ENCODE measurements around the gene TMEM39A. TPM values are rescaled to one million over a fixed set of nuclear protein-coding genes. Genes with fewer than 3 reads are reported as not detected.

Gene TMEM39A
- total RNA-seq, 4 donors from 2014 or later = 48.1 to 84.1 (median 59.8) TPM

DNA sequence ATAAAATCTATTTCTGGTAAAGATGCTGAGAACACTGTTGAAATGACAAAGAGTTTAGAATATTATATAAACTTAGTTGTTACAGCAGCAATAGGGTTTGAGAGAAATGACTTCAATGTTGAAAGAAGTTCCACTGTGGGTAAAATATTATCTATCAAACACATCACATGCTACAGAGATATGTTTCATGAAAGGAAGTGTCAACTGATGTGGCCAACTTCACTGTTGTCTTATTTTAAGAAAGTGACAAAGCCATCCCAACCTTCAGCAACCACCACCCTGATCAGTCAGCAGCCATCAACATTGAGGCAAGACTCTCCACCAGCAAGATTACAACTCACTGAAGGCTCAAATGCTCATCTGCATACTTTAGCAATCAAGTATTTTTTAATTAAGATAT lies 20.2 kb downstream of the TMEM39A start:
- peaks cover 33 to 42% of the 10 kb centered on the region in 2 donors for H3K36me3 ChIP-seq
- no peak for DNase-seq
- intact Hi-C loops (cut with DNase I) = no loop called here
- H3K4me3 ChIP-seq (replicated peaks in 1 of 3) = no peak overlapping the region
- no peaks in the 10 kb centered on the region for H3K9me3 ChIP-seq
- TF ChIP-seq POLR2A (IDR thresholded peaks at IDR 0.05) = no peak
- TF ChIP-seq, protein P1, sequence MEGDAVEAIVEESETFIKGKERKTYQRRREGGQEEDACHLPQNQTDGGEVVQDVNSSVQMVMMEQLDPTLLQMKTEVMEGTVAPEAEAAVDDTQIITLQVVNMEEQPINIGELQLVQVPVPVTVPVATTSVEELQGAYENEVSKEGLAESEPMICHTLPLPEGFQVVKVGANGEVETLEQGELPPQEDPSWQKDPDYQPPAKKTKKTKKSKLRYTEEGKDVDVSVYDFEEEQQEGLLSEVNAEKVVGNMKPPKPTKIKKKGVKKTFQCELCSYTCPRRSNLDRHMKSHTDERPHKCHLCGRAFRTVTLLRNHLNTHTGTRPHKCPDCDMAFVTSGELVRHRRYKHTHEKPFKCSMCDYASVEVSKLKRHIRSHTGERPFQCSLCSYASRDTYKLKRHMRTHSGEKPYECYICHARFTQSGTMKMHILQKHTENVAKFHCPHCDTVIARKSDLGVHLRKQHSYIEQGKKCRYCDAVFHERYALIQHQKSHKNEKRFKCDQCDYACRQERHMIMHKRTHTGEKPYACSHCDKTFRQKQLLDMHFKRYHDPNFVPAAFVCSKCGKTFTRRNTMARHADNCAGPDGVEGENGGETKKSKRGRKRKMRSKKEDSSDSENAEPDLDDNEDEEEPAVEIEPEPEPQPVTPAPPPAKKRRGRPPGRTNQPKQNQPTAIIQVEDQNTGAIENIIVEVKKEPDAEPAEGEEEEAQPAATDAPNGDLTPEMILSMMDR (IDR thresholded peaks at IDR 0.05) = no peak
- no peaks in the 10 kb centered on the region for H3K27me3 ChIP-seq
- no peak overlapping the region for H3K27ac ChIP-seq
- no peaks in the 10 kb centered on the region for H3K4me1 ChIP-seq

DNA sequence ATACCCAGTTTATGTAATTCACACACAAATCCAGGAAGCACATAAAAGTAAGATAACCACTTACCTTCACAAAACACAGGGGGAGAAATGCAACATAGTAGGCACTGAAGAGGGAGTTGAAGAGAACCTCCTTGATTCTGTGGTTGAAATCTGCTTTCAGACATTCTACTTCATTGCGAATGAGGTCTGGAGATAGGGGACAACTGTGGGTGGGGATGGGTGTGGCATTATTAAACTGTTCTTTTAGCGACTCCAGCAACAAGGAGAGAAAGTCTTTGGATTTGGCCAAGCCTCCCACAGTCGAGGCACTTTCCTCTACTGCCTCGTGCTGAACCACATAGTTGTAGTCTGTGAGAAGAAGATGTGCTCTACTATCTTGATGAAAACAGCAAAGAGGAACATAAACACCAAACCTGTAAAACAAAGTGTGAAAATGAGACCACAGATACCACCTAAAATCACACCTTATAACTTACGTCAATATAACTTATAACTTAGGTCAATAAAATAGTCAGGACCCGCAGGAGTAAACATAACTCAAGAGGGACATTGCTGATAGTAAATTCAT lies 25.6 kb downstream of the TMEM39A start:
- Histone ChIP-seq H3K36me3 (peaks cover 32% of the 10 kb centered on the region in 2 donors), H3K4me1 (no peaks in the 10 kb centered on the region), H3K27ac (no peak overlapping the region), H3K27me3 (no peaks in the 10 kb centered on the region), H3K9me3 (no peaks in the 10 kb centered on the region), H3K4me3 (replicated peaks in 1 of 3) (no peak overlapping the region)
- 91 to 94% methylated on average over 6 of the region's 6 CpGs for WGBS, 2 donors
- TF ChIP-seq, protein P1 (IDR thresholded peaks at IDR 0.05) = no peak
- no peak for TF ChIP-seq POLR2A (IDR thresholded peaks at IDR 0.05)
- no peak for DNase-seq
- intact Hi-C loops (cut with DNase I) = no loop called here

DNA sequence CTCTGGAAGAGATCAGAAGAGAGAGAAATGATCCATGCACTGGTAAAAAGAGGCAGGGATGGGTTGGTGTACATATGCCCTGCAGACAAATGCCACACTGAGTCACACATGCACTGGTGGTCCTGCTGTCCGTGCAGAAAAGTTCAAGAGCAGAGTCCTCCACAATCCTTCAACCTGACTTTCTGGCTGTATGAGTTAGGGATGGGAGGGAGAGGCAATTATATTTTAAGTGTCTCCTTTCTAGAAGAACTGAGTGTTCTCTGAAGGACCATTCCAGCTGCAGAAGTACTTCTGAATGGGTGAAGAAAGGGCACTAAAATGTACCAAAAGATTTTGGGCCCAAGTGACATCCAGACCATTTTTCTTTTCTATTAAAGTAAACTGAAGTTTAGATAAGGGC lies 26.4 kb downstream of the TMEM39A start:
- DNase-seq = no peak
- peaks cover 27 to 28% of the 10 kb centered on the region in 2 donors for H3K36me3 ChIP-seq
- no peaks in the 10 kb centered on the region for H3K4me1 ChIP-seq
- intact Hi-C loops (cut with DNase I) = no loop called here
- H3K27ac ChIP-seq = no peak overlapping the region
- H3K4me3 ChIP-seq (replicated peaks in 1 of 3) = no peak overlapping the region
- 84 to 92% methylated on average over 1 of the region's 1 CpG for WGBS, 2 donors
- H3K27me3 ChIP-seq = no peaks in the 10 kb centered on the region
- TF ChIP-seq, protein P1 (IDR thresholded peaks at IDR 0.05) = no peak
- no peak for TF ChIP-seq POLR2A (IDR thresholded peaks at IDR 0.05)
- no peaks in the 10 kb centered on the region for H3K9me3 ChIP-seq

DNA sequence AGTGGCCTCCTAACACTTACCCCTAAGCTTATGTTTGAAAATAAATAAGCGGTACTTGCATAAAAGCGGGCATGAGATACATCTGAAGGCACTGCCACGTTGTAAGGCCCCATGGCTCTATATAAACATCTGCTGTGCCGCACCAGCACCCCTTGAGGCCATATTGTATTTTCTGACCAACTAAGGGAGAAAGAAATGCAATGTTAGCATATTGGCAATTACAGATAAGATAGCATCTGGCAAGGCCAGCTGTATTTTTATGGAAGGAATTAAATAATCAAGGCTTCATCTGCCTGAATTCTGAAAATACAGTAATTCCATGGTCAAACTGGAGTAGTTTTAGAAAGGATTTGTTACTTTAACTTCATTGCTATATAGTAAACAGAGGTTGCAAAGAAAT lies 28.7 kb downstream of the TMEM39A start:
- 91 to 92% methylated on average over 4 of the region's 4 CpGs for WGBS, 2 donors
- Histone ChIP-seq H3K27ac (no peak overlapping the region), H3K4me1 (no peaks in the 10 kb centered on the region), H3K27me3 (no peaks in the 10 kb centered on the region), H3K36me3 (peaks cover 43 to 48% of the 10 kb centered on the region in 2 donors), H3K4me3 (replicated peaks in 1 of 3) (no peak overlapping the region), H3K9me3 (no peaks in the 10 kb centered on the region)
- intact Hi-C loops (cut with DNase I) = no loop called here
- TF ChIP-seq POLR2A (IDR thresholded peaks at IDR 0.05) = no peak
- TF ChIP-seq, protein P1 (IDR thresholded peaks at IDR 0.05) = no peak
- DNase-seq = no peak

DNA sequence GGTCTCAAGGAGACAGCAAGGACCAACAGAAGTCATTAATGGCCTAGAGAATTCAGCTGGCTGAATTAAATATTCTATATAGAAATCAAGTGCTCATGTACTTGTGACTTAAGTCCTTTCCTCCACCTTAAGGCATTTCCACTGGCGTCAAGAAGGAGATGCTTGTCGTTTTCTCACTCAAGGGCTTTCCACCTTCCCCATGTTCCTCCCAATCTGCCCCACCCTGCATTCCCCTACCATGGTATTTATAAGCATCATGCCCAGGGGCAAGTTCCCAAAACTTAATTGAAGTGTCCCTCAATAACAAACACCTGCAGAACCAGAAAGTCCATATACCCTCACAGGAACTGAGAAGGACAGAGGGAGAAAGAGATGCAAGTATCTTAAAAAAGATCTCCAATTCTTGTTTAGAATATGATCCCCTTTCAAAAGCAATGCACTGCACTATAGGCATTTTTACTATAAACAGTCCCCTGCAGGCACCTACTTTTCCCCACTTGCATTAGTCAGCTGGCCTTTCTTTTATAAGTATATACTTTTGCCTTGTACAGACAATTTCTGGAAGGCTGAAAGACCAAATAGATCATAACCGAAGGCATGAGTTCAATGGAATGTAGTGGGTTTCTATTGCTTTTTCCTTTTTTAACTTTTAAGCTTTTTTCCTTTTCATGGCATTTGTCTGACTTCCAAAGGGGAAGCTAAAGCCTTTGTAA lies 29.6 kb downstream of the TMEM39A start:
- H3K4me1 ChIP-seq = no peaks in the 10 kb centered on the region
- 86 to 91% methylated on average over 3 of the region's 3 CpGs for WGBS, 2 donors
- TF ChIP-seq POLR2A (IDR thresholded peaks at IDR 0.05) = no peak
- TF ChIP-seq, protein P1 (IDR thresholded peaks at IDR 0.05) = no peak
- intact Hi-C loops (cut with DNase I) = no loop called here
- H3K27ac ChIP-seq = no peak overlapping the region
- H3K9me3 ChIP-seq = no peaks in the 10 kb centered on the region
- H3K27me3 ChIP-seq = no peaks in the 10 kb centered on the region
- DNase-seq = no peak
- H3K4me3 ChIP-seq (replicated peaks in 1 of 3) = no peak overlapping the region
- peaks cover 45 to 55% of the 10 kb centered on the region in 2 donors for H3K36me3 ChIP-seq

Data from thyroid gland (tissue), 4 donors.